GM21423 (cell line): ENCODE data around the gene CAVIN3.
A peak's percentile ranks its signal among the peaks of the same experiment; 100 is the strongest.

Source experiments
- ATAC-seq: cut with Tn5 transposase; IDR thresholded peaks from one replicate; pipeline ENCODE4 v1.9.1; 2021; ENCODE audit warnings: mild to moderate bottlenecking, moderate library complexity; ENCODE audit not compliant: unreplicated experiment

CAVIN3 gene, protein sequence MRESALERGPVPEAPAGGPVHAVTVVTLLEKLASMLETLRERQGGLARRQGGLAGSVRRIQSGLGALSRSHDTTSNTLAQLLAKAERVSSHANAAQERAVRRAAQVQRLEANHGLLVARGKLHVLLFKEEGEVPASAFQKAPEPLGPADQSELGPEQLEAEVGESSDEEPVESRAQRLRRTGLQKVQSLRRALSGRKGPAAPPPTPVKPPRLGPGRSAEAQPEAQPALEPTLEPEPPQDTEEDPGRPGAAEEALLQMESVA

DNA sequence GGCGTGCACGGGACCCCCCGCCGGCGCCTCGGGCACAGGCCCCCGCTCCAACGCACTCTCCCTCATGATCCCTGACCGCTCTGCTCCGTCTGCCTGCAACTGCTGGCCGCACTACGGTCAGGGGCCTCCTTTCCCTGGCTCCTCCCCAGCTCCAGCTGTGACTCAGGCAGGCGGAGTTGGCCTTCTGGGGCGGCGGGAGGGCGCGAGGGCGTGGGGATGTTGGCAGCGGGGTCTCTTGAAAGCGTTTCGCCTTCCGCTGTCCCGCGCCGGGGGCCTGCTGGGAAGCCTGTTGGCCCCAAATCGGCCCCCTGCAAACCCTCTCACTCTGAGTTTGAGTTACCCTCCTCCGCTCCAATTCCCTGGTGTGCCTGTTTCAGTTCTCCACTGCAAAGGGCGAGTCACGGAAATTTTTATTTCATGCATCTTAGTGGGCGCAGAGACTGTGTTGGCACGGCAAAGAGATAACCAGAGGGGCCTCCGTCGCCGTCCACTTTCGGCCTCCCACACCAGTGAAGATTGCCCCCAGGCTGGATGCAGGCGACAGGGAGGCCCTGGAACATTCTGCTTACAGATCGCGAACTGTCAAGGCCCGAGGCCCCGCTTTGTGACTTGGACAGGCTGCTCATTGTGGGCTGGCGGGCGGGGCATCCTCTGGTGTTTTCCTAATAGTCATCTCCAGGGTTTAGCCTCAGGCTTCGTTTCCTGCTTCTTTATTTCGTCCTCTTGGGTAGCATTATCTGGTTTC lies at the start of gene CAVIN3:
Gene CAVIN3, minus strand, starts transcription at position 91 of the 745 bp plus-strand sequence. Its CDS starts 25 bp downstream, at position 66.
- ATAC-seq, result peak; percentile 39

DNA sequence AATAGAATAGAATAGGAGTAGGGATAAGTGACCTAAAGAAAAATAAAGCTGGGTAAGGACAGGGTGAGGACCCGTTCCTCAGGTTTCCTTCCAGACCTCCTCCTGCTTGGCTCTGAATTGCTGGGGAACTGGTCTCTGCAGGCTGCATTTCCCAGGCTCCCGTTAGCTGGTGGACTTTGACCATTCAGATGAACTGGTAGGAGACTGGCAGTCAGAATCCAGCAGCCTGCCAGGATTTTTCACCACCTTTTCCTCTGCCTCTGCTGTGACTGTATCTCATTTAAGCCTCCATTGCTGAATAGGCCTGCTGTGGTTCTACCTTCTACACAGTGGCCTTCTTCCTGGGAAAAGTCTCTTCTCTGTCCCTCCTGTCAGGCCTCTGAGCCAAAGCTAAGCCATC lies 45.4 kb upstream of the CAVIN3 start:
- no peak for ATAC-seq

DNA sequence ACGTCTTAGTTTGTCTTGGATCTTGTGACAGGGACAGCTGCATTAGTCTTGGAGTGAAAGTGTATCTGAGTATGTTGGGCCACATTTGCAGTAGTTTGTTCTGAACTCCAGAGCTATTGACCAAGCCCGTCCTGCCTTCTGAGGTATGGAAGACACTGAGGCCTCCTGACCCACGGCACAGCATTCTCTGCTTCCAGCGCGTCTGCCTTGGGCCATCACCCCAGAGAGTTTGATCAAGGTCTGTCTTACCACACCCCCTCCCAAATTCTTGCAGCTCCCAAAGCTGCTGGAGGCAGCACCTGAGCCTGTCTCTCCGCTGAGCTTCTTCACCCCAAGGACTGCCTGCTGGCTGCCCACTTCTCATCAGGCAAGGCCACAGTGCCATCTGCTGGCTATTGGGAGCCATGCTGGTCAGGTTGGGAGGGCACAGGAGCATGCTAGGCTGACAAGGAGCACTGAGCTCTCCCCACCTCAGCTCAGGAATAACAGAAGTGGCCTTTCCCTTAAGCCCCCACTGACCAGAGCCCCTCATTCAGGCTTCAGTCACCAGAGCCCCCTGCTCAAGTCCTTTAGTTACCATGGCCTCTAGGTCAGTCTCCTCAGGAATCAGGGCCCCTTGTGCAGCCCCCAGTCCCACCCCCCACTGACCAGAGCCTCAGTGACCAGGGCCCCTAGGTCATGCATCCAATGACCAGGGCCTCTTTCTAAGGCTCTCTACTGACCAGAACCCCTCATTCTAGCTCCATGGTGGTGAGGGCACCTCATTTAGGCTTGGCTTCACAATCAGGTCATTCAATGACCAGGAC lies 42.8 kb upstream of the CAVIN3 start:
- peak; percentile 84 for ATAC-seq

DNA sequence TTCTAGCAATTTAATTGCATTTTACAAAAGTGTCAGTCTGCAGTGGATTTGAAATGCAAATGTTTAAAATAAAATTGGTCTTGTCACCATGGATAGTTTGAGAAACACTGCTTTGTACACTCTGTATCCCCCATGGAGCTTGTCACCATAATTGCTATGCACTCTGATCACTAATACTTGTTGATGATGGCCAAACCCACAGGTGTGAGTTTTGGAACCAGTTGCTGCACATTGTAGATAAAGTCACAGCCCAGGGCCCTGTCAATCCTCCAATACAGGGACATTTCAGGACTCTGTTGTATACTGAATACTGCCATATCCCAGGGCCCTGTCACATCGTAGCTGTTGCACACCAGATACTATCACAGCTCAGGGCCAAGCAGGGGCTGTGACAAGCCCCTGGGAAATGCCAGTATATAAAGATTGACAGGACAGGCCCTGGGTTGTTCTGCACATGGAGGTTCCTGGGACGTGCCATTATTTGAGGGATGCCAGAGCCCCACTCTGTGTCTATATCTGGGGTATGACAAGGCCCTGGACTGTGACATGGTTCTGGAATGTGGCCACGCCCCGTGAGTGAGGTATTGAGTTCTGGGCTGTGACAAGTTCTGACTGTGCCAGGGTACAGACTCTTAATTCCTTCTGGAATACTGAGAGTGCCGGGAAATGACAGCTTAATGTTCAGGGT lies 42.0 kb upstream of the CAVIN3 start:
- no peak for ATAC-seq

DNA sequence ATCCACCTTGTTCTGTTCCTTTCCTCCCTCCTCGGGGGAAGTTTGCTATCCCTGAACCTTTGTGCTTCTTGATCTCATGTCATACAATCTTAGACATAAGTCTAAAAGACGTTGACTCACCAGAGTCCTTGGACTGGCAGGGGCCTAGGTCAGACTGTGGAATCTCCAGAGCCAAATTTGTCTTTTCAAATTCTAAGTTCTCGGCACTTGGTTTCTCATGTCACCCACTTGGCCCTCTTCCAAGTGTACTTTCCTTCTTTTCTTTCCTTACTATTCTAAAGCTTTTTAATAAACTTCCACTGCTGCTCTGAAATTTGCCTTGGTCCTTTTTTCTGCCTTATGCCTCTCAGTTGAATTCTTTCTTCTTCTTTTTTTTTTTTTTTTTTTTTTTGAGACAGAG lies 39.9 kb upstream of the CAVIN3 start:
- no peak for ATAC-seq

DNA sequence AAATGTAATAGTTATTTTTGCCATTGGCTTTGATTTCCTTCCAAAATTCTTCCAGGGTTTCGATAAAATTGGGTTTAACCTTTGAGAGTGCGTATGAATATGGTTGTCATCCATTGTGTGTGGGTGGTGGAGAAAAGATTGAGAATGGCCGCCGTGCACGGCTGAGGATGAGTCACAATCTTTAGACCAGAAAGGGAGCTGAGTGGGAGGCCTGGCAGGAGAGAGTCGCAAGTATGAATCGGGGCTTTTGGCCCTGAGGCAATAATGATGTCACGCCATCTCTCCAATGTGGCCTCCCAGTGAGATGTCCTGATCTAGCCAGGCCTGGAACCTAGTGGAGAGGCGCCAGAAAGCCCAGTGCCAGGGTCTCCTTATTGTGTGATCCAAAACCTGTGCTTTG lies 36.9 kb upstream of the CAVIN3 start:
- ATAC-seq, result no peak

DNA sequence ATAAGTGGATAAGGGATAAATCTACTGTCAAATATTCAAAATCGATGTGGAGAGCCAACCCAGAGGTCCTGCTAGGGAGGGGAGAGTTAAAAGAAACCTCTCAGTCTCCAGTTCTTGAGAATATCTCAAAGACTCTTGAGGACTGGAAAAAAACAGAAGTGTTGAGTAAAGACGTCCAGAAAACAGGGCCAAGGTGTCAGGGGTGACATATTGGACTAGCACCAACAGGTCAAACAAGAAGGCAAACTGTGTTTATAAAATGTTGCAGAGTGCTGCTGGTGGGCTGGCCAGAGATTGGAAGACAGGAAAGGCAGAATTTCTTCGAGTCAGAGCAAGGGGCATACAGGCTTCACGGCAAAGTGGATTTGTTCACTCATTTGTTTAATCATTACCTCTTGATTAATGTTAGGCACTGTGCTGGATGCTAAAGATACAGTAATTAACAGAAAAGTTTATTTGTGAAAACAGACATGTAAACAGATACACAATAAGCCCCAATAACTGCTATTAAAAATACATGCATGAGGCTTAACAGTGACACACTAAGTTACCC lies 36.3 kb upstream of the CAVIN3 start:
- ATAC-seq, result no peak

DNA sequence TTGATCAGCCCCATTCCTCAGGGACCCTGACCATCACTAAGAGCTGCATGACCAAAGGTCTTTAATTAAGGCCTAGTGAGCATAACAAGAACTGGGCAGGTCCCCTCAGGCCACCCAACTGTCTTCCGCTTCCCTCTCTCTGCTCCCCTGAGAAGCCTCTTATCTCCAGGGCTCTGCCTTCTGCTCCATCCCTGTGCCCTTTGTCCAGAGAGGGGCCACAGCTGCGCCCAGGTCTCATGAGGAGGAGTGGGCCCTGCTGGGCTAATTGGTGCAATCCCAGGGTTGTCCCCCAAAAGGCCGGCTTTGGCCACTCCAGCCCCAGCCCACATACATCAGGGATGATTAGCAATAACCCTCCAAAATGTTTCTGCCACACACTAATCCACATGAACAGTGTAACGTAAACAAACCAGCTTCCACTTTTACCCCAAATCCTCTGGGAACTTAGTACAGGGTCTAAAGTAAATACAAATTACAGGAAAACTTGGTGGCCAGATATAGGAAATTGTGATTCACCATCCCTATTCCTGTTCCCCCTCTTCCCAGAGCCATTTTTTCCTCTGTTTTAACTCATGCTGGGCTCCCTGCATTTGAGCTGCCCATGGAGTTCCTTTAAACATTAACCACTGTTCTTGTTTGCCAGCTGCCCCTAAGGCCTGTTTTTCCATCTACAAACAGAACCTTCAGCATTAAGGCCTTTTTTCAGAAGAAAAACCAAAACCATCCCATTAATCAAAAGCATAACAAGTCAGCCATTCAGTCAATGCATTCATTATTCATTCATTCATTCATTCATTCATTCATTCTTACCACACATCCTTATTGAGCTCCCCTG lies 34.6 kb upstream of the CAVIN3 start:
- no peak for ATAC-seq

DNA sequence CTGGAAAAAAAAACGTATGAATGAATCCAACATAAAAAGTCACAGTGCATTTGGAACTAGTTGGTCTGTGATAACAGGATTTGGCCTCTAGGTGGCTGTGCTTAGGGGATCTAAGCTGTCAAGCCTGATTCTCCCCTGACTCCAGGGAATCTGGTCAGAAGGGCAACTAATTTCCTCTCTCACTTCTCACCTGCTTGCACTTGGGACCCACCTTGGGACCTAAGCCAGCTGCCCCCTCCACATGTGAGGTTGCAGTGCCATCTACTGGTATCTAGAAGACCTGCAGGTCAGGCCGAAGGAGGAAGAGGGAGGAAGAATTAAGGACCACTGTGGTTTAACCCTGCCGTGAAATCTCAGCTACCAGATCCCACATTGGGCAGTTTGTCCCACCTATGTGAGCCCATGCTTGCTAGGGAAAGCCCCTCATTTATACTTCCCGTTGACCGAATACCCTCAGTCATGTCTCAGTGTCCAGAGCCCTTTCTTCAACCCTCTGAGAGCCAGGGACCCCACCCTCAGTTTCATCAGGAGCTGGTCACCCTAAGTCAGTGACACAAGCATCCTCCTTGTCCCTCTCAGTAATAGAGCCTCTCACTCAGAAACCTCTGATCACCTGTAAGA lies 33.2 kb upstream of the CAVIN3 start:
- ATAC-seq, result peak; percentile 80

DNA sequence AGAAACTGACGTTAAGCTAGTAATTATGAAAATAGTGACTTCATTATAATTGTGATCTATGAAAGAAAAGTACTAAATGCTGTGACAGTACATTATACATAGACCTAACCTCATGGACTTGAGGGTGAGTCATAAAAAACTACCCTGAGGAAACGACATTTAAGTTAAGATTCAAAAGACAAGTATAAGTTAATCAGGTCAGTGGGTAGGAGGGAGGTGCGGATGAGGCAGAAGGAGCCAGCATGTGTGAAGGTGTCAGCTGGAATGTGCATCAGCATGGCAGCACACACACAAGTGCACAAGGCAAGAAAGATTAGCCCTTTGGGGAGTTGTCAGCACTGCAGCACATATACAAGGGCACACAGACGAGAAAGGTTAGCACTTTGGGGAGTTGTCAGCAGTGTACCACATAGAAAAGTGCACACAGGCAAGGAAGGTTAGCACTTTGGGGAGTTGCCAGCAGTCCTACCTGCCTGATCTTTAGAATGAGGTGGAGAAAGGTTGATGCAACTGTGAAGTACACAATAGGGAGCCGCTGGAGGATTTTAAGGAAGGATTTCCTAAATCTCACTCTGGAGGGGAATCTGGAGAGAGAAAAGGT lies 31.6 kb upstream of the CAVIN3 start:
- ATAC-seq, result no peak

DNA sequence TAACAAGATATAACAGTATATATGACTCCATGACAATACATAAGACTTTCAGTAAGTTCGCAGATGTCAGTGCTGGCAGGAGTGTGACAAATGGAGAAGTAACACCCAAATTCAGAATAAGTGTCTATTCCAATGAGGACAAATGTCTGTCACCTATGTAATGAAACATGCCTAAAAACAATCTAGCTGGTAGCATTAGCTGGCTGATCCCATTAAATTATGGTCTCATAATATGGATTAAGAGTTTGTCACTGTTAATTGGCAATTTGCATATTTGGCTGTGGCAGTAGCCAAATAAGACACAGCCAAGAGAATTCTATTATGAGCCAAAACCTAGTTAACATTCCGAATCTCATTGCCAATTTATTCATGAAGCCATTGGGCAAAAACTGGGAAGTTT lies 30.2 kb upstream of the CAVIN3 start:
- no peak for ATAC-seq

DNA sequence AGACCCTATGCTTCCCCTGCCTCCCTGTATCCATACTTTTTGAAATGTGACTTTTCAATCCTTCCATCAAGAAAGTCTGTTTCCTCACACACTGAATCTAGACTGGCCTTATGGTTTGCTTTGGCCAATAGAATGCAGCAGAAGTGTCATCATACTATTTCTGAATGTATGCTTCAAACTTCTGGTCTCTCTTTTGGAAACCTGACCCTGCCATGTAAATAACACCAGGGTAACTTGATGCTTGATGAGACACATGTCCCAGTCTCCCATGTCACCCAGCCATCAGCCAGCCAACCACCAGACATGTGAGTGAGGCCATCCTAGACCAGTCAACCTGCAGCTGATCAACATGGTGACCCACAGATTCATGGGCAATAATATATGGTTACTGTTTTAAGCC lies 29.7 kb upstream of the CAVIN3 start:
- ATAC-seq, result no peak

DNA sequence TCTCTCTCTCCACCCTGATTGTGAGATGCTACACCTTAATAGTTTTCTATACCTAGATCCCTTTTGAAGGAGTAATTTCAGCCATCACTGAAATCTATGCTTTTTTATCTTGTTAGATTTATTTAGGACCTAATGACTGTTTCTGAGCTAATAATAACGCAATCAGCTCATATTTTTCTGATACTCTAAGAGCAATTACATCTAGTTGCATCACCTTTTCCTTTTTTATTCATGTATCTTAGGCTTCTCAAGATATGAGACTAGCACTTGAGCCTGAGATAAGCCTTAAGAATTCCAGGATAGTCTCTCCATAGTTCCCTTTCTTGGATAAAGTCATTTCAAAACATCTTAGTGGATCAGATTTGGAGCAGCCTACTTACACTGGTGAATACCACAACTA lies 25.1 kb upstream of the CAVIN3 start:
- ATAC-seq, result no peak

DNA sequence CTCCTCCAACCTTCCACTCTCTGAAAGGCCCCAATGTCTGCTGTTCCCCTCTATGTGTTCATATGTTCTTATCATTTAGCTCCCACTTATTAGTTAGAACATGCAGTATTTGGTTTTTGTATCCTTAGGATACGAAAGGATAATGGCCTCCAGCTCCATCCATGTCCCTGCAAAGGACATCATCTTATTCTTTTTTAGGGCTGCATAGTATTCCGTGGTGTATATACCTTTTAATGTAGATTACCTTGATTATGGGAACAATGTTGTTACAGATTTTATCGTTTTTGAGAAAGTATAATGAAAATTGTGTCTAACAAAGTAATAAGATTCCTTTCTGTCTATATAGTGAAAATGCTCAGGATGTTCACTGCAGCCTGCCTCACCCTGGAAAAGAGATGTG lies 16.0 kb upstream of the CAVIN3 start:
- no peak for ATAC-seq

DNA sequence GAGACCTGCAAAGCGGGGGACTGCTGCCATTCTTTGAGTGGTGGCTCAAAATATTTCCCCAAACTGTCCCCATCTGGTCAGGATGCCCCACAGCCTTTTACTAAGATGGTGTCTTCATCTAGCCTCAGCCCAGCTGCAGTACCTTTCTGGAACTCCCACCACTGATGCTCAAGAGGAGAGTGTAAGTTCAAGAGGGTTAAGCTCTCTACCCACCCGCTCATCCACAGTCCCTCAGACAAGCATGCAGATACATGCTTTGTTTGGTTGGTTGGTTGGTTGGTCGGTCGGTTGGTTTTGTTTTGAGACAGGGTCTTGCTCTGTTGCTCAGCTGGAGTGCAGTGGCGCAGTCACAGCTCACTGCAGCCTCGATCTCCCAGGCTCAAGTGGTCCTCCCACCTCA lies 14.5 kb upstream of the CAVIN3 start:
- no peak for ATAC-seq

DNA sequence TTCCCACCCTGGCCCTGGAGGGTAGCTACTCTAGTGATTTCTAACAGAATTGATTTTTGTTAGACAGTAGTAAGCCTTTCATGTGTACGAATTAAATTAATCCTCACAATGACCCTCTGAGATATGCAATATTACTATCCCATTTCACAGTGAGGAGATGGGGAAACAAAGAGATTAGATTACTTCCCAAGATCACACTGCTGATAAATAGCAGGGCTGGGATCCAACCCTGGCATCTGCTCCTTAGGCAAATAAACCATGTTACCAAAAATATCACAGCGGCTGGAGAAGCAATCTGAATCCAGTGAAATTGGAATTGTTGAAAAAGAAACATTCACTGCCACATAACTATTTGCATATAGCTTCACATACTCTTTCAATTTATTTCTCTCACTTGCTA lies 12.8 kb upstream of the CAVIN3 start:
- ATAC-seq, result no peak

DNA sequence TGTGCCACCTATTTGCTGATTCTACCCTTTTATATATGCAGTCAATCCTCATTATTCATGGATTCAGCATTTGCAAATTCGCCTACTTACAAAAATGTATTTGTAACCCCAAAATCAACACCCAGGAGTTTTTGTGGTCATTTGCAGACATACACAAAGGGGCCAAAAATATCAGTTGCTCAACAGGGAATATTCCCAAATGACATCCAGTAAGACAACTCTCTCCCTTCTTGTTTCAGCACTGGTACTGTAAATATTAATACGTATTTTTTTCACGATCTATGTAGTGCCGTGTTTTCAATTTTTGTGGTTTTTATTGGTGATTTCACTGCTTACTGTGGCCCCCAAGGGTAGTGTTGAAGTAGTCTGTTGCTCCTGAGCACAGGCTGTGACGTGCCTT lies 11.8 kb upstream of the CAVIN3 start:
- no peak for ATAC-seq

DNA sequence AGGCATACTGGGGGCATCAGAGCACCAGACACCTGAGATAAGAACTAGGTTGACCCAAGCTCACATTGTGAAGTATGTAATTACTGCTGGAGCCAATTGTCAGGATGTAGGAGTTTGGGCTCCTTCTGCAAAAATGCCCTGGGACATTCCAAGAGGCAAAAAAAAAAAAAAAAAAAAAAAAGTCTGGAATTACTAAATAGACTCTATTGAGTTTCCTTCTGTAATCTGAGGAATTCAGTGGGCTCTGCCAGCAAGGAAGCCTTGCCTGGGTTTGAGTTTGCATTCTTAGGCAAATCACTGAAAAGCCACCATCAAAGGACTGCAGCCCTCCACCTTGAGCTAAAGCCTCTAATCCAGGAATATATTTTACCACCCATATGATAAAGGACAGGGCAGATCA lies 8.0 kb upstream of the CAVIN3 start:
- ATAC-seq, result no peak

DNA sequence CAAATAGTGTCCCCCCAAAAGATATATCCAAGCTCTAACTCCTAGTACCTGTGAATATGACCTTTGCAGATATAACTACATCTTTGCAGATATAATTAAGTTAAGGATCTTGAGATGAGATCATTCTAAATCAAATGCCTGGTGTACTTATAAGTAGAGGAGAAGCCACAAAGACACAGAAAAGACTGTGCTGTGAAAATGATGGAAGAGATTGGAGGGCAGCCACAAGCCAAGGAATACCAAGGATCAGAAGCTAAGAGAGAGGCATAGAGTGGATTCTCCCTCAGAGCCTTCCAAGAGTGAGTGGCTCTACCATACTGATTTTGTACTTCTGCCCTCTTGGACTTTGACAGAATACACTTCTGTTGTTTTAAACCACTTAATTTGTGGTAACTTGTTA lies 7.5 kb upstream of the CAVIN3 start:
- ATAC-seq, result no peak
